ENCODE data around the gene NOS1AP. TPM values are rescaled to one million over a fixed set of nuclear protein-coding genes. Genes with fewer than 3 reads are reported as not detected.
A peak's percentile ranks its signal among the peaks of the same experiment; 100 is the strongest.

NOS1AP gene
- total RNA-seq, 1 donor from 2014 or later = under 0.01 TPM

GRCh38 chr1:162206300-162206699 is 136.8 kb downstream of the NOS1AP start:
- Histone ChIP-seq H3K9me3 (ENCODE audit: control insufficient read depth in 3 of 3, low read length in 3 of 3) (no peaks in the 10 kb centered on the region), H3K36me3 (ENCODE audit: control insufficient read depth in 3 of 3, insufficient read depth in 3 of 3, low read length in 3 of 3) (no peaks in the 10 kb centered on the region), H3K9ac (ENCODE audit: low read depth in 1 of 3, low read length in 3 of 3) (no peak overlapping the region), H3K4me3 (ENCODE audit: low read length in 3 of 3) (no peak overlapping the region), H3K4me1 (ENCODE audit: control insufficient read depth in 3 of 3, insufficient read depth in 3 of 3, low read length in 3 of 3) (no peaks in the 10 kb centered on the region), H3K27ac (ENCODE audit: low read depth, low read length) (no peak overlapping the region), H3K27me3 (ENCODE audit: control insufficient read depth in 3 of 3, insufficient read depth in 3 of 3, low read length in 3 of 3) (no peaks in the 10 kb centered on the region)

- no peaks in the 10 kb centered on the region for H3K9me3 ChIP-seq (ENCODE audit: control insufficient read depth in 3 of 3, low read length in 3 of 3)
- no peak overlapping the region for H3K9ac ChIP-seq (ENCODE audit: low read depth in 1 of 3, low read length in 3 of 3)
- no peak overlapping the region for H3K4me3 ChIP-seq (ENCODE audit: low read length in 3 of 3)
- no peaks in the 10 kb centered on the region for H3K4me1 ChIP-seq (ENCODE audit: control insufficient read depth in 3 of 3, insufficient read depth in 3 of 3, low read length in 3 of 3)
- H3K27me3 ChIP-seq (ENCODE audit: control insufficient read depth in 3 of 3, insufficient read depth in 3 of 3, low read length in 3 of 3) = no peaks in the 10 kb centered on the region
- H3K36me3 ChIP-seq (ENCODE audit: control insufficient read depth in 3 of 3, insufficient read depth in 3 of 3, low read length in 3 of 3) = no peaks in the 10 kb centered on the region
- no peak overlapping the region for H3K27ac ChIP-seq (ENCODE audit: low read depth, low read length)
These were observed 137.5 kb downstream of the NOS1AP start for GRCh38 chr1:162206749-162207635.

GRCh38 chr1:162207862-162208261 is 138.4 kb downstream of the NOS1AP start:
- Histone ChIP-seq H3K9ac (ENCODE audit: low read depth in 1 of 3, low read length in 3 of 3) (no peak overlapping the region), H3K36me3 (ENCODE audit: control insufficient read depth in 3 of 3, insufficient read depth in 3 of 3, low read length in 3 of 3) (no peaks in the 10 kb centered on the region), H3K4me3 (ENCODE audit: low read length in 3 of 3) (no peak overlapping the region), H3K9me3 (ENCODE audit: control insufficient read depth in 3 of 3, low read length in 3 of 3) (no peaks in the 10 kb centered on the region), H3K27me3 (ENCODE audit: control insufficient read depth in 3 of 3, insufficient read depth in 3 of 3, low read length in 3 of 3) (no peaks in the 10 kb centered on the region), H3K27ac (ENCODE audit: low read depth, low read length) (no peak overlapping the region), H3K4me1 (ENCODE audit: control insufficient read depth in 3 of 3, insufficient read depth in 3 of 3, low read length in 3 of 3) (peaks cover 3 to 5% (median 5%) of the 10 kb centered on the region in 3 donors)

GRCh38 chr1:162210196-162210595 is 140.7 kb downstream of the NOS1AP start:
- H3K9me3 ChIP-seq (ENCODE audit: control insufficient read depth in 3 of 3, low read length in 3 of 3) = no peaks in the 10 kb centered on the region

GRCh38 chr1:162212713-162213112 is 143.2 kb downstream of the NOS1AP start:
- Histone ChIP-seq H3K4me1 (ENCODE audit: control insufficient read depth in 3 of 3, insufficient read depth in 3 of 3, low read length in 3 of 3) (peaks cover 13 to 14% (median 14%) of the 10 kb centered on the region in 3 donors), H3K27ac (ENCODE audit: low read depth, low read length) (no peak overlapping the region), H3K9ac (ENCODE audit: low read depth in 1 of 3, low read length in 3 of 3) (no peak overlapping the region), H3K9me3 (ENCODE audit: control insufficient read depth in 3 of 3, low read length in 3 of 3) (no peaks in the 10 kb centered on the region), H3K36me3 (ENCODE audit: control insufficient read depth in 3 of 3, insufficient read depth in 3 of 3, low read length in 3 of 3) (no peaks in the 10 kb centered on the region), H3K27me3 (ENCODE audit: control insufficient read depth in 3 of 3, insufficient read depth in 3 of 3, low read length in 3 of 3) (no peaks in the 10 kb centered on the region), H3K4me3 (ENCODE audit: low read length in 3 of 3) (no peak overlapping the region)

More at GRCh38 chr1:162210196-162210595, 140.7 kb downstream of the NOS1AP start:
- no peaks in the 10 kb centered on the region for H3K27me3 ChIP-seq (ENCODE audit: control insufficient read depth in 3 of 3, insufficient read depth in 3 of 3, low read length in 3 of 3)
- no peak overlapping the region for H3K4me3 ChIP-seq (ENCODE audit: low read length in 3 of 3)
- H3K27ac ChIP-seq (ENCODE audit: low read depth, low read length) = no peak overlapping the region
- H3K9ac ChIP-seq (ENCODE audit: low read depth in 1 of 3, low read length in 3 of 3) = no peak overlapping the region
- H3K36me3 ChIP-seq (ENCODE audit: control insufficient read depth in 3 of 3, insufficient read depth in 3 of 3, low read length in 3 of 3) = no peaks in the 10 kb centered on the region
- peaks cover 13 to 14% (median 14%) of the 10 kb centered on the region in 3 donors for H3K4me1 ChIP-seq (ENCODE audit: control insufficient read depth in 3 of 3, insufficient read depth in 3 of 3, low read length in 3 of 3)

GRCh38 chr1:162213281-162213912 is 143.9 kb downstream of the NOS1AP start:
- Histone ChIP-seq H3K4me3 (ENCODE audit: low read length in 3 of 3) (no peak overlapping the region), H3K27ac (ENCODE audit: low read depth, low read length) (no peak overlapping the region), H3K9me3 (ENCODE audit: control insufficient read depth in 3 of 3, low read length in 3 of 3) (no peaks in the 10 kb centered on the region), H3K4me1 (ENCODE audit: control insufficient read depth in 3 of 3, insufficient read depth in 3 of 3, low read length in 3 of 3) (peaks cover 13 to 14% (median 14%) of the 10 kb centered on the region in 3 donors), H3K36me3 (ENCODE audit: control insufficient read depth in 3 of 3, insufficient read depth in 3 of 3, low read length in 3 of 3) (no peaks in the 10 kb centered on the region), H3K27me3 (ENCODE audit: control insufficient read depth in 3 of 3, insufficient read depth in 3 of 3, low read length in 3 of 3) (no peaks in the 10 kb centered on the region), H3K9ac (ENCODE audit: low read depth in 1 of 3, low read length in 3 of 3) (peak overlapping the region in 1 of 3 donors; percentile 47)

GRCh38 chr1:162214202-162214601 is 144.7 kb downstream of the NOS1AP start:
- Histone ChIP-seq H3K27ac (ENCODE audit: low read depth, low read length) (no peak overlapping the region), H3K9ac (ENCODE audit: low read depth in 1 of 3, low read length in 3 of 3) (no peak overlapping the region)

GRCh38 chr1:162215902-162216301 is 146.4 kb downstream of the NOS1AP start:
- peaks cover 0 to 2% (median 0%) of the 10 kb centered on the region in 3 donors for H3K27me3 ChIP-seq (ENCODE audit: control insufficient read depth in 3 of 3, insufficient read depth in 3 of 3, low read length in 3 of 3)
- no peaks in the 10 kb centered on the region for H3K9me3 ChIP-seq (ENCODE audit: control insufficient read depth in 3 of 3, low read length in 3 of 3)
- H3K9ac ChIP-seq (ENCODE audit: low read depth in 1 of 3, low read length in 3 of 3) = no peak overlapping the region
- H3K36me3 ChIP-seq (ENCODE audit: control insufficient read depth in 3 of 3, insufficient read depth in 3 of 3, low read length in 3 of 3) = no peaks in the 10 kb centered on the region
- peaks cover 13 to 14% (median 14%) of the 10 kb centered on the region in 3 donors for H3K4me1 ChIP-seq (ENCODE audit: control insufficient read depth in 3 of 3, insufficient read depth in 3 of 3, low read length in 3 of 3)
- H3K4me3 ChIP-seq (ENCODE audit: low read length in 3 of 3) = no peak overlapping the region
- H3K27ac ChIP-seq (ENCODE audit: low read depth, low read length) = no peak overlapping the region

More at GRCh38 chr1:162214202-162214601, 144.7 kb downstream of the NOS1AP start:
- no peak overlapping the region for H3K4me3 ChIP-seq (ENCODE audit: low read length in 3 of 3)
- no peaks in the 10 kb centered on the region for H3K9me3 ChIP-seq (ENCODE audit: control insufficient read depth in 3 of 3, low read length in 3 of 3)
- H3K27me3 ChIP-seq (ENCODE audit: control insufficient read depth in 3 of 3, insufficient read depth in 3 of 3, low read length in 3 of 3) = no peaks in the 10 kb centered on the region
- peaks cover 13 to 14% (median 14%) of the 10 kb centered on the region in 3 donors for H3K4me1 ChIP-seq (ENCODE audit: control insufficient read depth in 3 of 3, insufficient read depth in 3 of 3, low read length in 3 of 3)
- H3K36me3 ChIP-seq (ENCODE audit: control insufficient read depth in 3 of 3, insufficient read depth in 3 of 3, low read length in 3 of 3) = no peaks in the 10 kb centered on the region

GRCh38 chr1:162216604-162217003 is 147.1 kb downstream of the NOS1AP start:
- Histone ChIP-seq H3K27me3 (ENCODE audit: control insufficient read depth in 3 of 3, insufficient read depth in 3 of 3, low read length in 3 of 3) (peaks cover 0 to 2% (median 0%) of the 10 kb centered on the region in 3 donors), H3K27ac (ENCODE audit: low read depth, low read length) (no peak overlapping the region), H3K4me1 (ENCODE audit: control insufficient read depth in 3 of 3, insufficient read depth in 3 of 3, low read length in 3 of 3) (peaks cover 13 to 14% (median 14%) of the 10 kb centered on the region in 3 donors), H3K36me3 (ENCODE audit: control insufficient read depth in 3 of 3, insufficient read depth in 3 of 3, low read length in 3 of 3) (no peaks in the 10 kb centered on the region), H3K9me3 (ENCODE audit: control insufficient read depth in 3 of 3, low read length in 3 of 3) (no peaks in the 10 kb centered on the region), H3K4me3 (ENCODE audit: low read length in 3 of 3) (no peak overlapping the region), H3K9ac (ENCODE audit: low read depth in 1 of 3, low read length in 3 of 3) (no peak overlapping the region)

GRCh38 chr1:162217706-162218105 is 148.2 kb downstream of the NOS1AP start:
- Histone ChIP-seq H3K4me1 (ENCODE audit: control insufficient read depth in 3 of 3, insufficient read depth in 3 of 3, low read length in 3 of 3) (peaks cover 11 to 12% (median 11%) of the 10 kb centered on the region in 3 donors), H3K36me3 (ENCODE audit: control insufficient read depth in 3 of 3, insufficient read depth in 3 of 3, low read length in 3 of 3) (no peaks in the 10 kb centered on the region), H3K9me3 (ENCODE audit: control insufficient read depth in 3 of 3, low read length in 3 of 3) (no peaks in the 10 kb centered on the region), H3K27ac (ENCODE audit: low read depth, low read length) (no peak overlapping the region), H3K9ac (ENCODE audit: low read depth in 1 of 3, low read length in 3 of 3) (no peak overlapping the region), H3K4me3 (ENCODE audit: low read length in 3 of 3) (no peak overlapping the region), H3K27me3 (ENCODE audit: control insufficient read depth in 3 of 3, insufficient read depth in 3 of 3, low read length in 3 of 3) (peaks cover 0 to 6% (median 0%) of the 10 kb centered on the region in 3 donors)
